HepG2 (cell line): ENCODE measurements around the gene NARF. TPM values are rescaled to one million over a fixed set of nuclear protein-coding genes. Genes with fewer than 3 reads are reported as not detected.

ENCODE experiments used
- ADNP ChIP-seq: sonication (generic); formaldehyde crosslinking; IDR thresholded peaks from 2 replicates; pipeline ENCODE4 v1.4.0; 2020; ENCODE audit warnings: missing genetic modification reagents
- ARNT2 ChIP-seq: sonication (generic); formaldehyde crosslinking; IDR thresholded peaks from 2 replicates; pipeline ENCODE4 v1.8.0; 2022; ENCODE audit warnings: mild to moderate bottlenecking, low read depth, missing genetic modification reagents, moderate library complexity
- ATRX ChIP-seq: sonication (generic); formaldehyde crosslinking; IDR thresholded peaks from 2 replicates; pipeline ENCODE4 v1.4.0; 2020; ENCODE audit warnings: missing genetic modification reagents, borderline replicate concordance
- CREB1 ChIP-seq, 2 experiments: fragments of 450-650 bp in 1 of 2; IDR thresholded peaks; 2 replicates each; pipeline ENCODE4 v1.6.1; 2016 to 2017; ENCODE audit warnings: control low read depth in 1 of 2, mild to moderate bottlenecking in 1 of 2, missing compliant biosample characterization in 1 of 2, missing genetic modification characterization in 1 of 2
- ELF1 ChIP-seq: sonication (generic); formaldehyde crosslinking; IDR thresholded peaks from 2 replicates; pipeline ENCODE4 v1.4.0; 2020; ENCODE audit warnings: missing genetic modification reagents
- EZH2 ChIP-seq: conservative IDR thresholded peaks from 2 replicates; pipeline ENCODE4 v1.6.1; 2012; ENCODE audit warnings: mild to moderate bottlenecking, low read depth, low read length, moderate library complexity
- HOXA7 ChIP-seq: sonication (generic); formaldehyde crosslinking; IDR thresholded peaks from 2 replicates; pipeline ENCODE4 v1.8.1; 2022; ENCODE audit warnings: mild to moderate bottlenecking, missing genetic modification reagents, moderate library complexity
- JDP2 ChIP-seq: sonication (generic); formaldehyde crosslinking; IDR thresholded peaks from 2 replicates; pipeline ENCODE4 v1.8.1; 2022; ENCODE audit warnings: missing genetic modification reagents, borderline replicate concordance
- KDM2A ChIP-seq: sonication (generic); formaldehyde crosslinking; IDR thresholded peaks from 2 replicates; pipeline ENCODE4 v1.4.0; 2020; ENCODE audit warnings: low read depth, missing genetic modification reagents, borderline replicate concordance
- KLF15 ChIP-seq: sonication (generic); formaldehyde crosslinking; IDR thresholded peaks from 2 replicates; pipeline ENCODE4 v1.8.1; 2023; ENCODE audit warnings: borderline replicate concordance, mild to moderate bottlenecking, inconsistent platforms, missing genetic modification reagents, mixed read lengths
- NFYC ChIP-seq: IDR thresholded peaks from 2 replicates; pipeline ENCODE4 v1.6.1; 2016; ENCODE audit warnings: missing genetic modification reagents, missing compliant biosample characterization
- PAX8 ChIP-seq: sonication (generic); formaldehyde crosslinking; IDR thresholded peaks from 2 replicates; pipeline ENCODE4 v1.8.0; 2022; ENCODE audit warnings: mild to moderate bottlenecking, missing genetic modification reagents, borderline replicate concordance
- RFX3 ChIP-seq: IDR thresholded peaks from 2 replicates; pipeline ENCODE4 v1.6.1; 2016; ENCODE audit warnings: missing biosample characterization, missing genetic modification reagents
- RFXANK ChIP-seq: IDR thresholded peaks from 2 replicates; pipeline ENCODE4 v1.6.1; 2016
- SIN3B ChIP-seq: fragments of 150-350 bp; IDR thresholded peaks from 2 replicates; pipeline ENCODE4 v1.6.1; 2014; ENCODE audit warnings: low read length
- SP1 ChIP-seq, 2 experiments: fragments of 450-650 bp in 1 of 2; sonication (generic) in 1 of 2; formaldehyde crosslinking in 1 of 2; IDR thresholded peaks; 2 replicates each; pipeline versions ENCODE4 v1.4.0 to v1.6.1; 2016 to 2020; ENCODE audit warnings: missing genetic modification reagents in 1 of 2
- TCF7L2 ChIP-seq: IDR thresholded peaks from 2 replicates; pipeline ENCODE4 v1.6.1; 2011; ENCODE audit warnings: mild to moderate bottlenecking, low read depth, low read length, moderate library complexity
- XBP1 ChIP-seq: sonication (generic); formaldehyde crosslinking; IDR thresholded peaks from 2 replicates; pipeline ENCODE4 v1.5.0; 2020; ENCODE audit warnings: missing genetic modification reagents
- ZNF121 ChIP-seq: sonication (generic); formaldehyde crosslinking; IDR thresholded peaks from 2 replicates; pipeline ENCODE4 v1.5.0; 2020; ENCODE audit warnings: mild to moderate bottlenecking, missing genetic modification reagents
- ZNF205 ChIP-seq: IDR thresholded peaks from 2 replicates; pipeline ENCODE4 v1.6.1; 2018; ENCODE audit warnings: missing biosample characterization, missing genetic modification reagents
- ZNF331 ChIP-seq: sonication (generic); formaldehyde crosslinking; IDR thresholded peaks from 2 replicates; pipeline ENCODE4 v1.4.0; 2020; ENCODE audit warnings: missing genetic modification reagents
- ZNF552 ChIP-seq: sonication (generic); formaldehyde crosslinking; IDR thresholded peaks from 2 replicates; pipeline ENCODE4 v1.9.0; 2022; ENCODE audit warnings: missing genetic modification reagents, mild to moderate bottlenecking, borderline replicate concordance
- ZNF562 ChIP-seq: sonication (generic); formaldehyde crosslinking; IDR thresholded peaks from 2 replicates; pipeline ENCODE4 v1.8.0; 2022; ENCODE audit warnings: missing genetic modification reagents, borderline replicate concordance
- ZNF619 ChIP-seq: sonication (generic); formaldehyde crosslinking; IDR thresholded peaks from 2 replicates; pipeline ENCODE4 v1.4.0; 2020; ENCODE audit warnings: mild to moderate bottlenecking, missing genetic modification reagents
- ZNF761 ChIP-seq: sonication (generic); formaldehyde crosslinking; conservative IDR thresholded peaks from 2 replicates; pipeline ENCODE4 v1.4.0; 2020; ENCODE audit warnings: mild to moderate bottlenecking, missing genetic modification reagents
- polyA plus RNA-seq, 8 experiments: library from polyadenylated mRNA; depleted of rRNA in 3 of 8; stranded (reverse) in 7 of 8; unstranded in 1 of 8; fragments of >200 nt; fragmentation: Illumina TruSeq in 4 of 8; extraction: Trizol in 4 of 8; gene quantifications; 2 replicates each; pipeline versions ENCODE4 v1.2.1 to v1.2.3, GENCODE V29; 2011 to 2016; ENCODE audit warnings: low read depth in 4 of 8, missing spikeins in 1 of 8, mixed read lengths in 1 of 8; ENCODE audit not compliant: insufficient read depth in 1 of 8
- total RNA-seq, 5 experiments: library from RNA; depleted of rRNA; stranded (reverse); fragments of >200 nt; fragmentation: Illumina TruSeq; extraction: Trizol; gene quantifications; 2 replicates each; pipeline ENCODE4 v1.2.3, GENCODE V29; 2016; ENCODE audit warnings: low read depth in 1 of 5
- TF ChIP-seq, protein P1 (sequence below): sonication (generic); formaldehyde crosslinking; IDR thresholded peaks from 2 replicates; pipeline ENCODE4 v1.5.1; 2020; ENCODE audit warnings: mild to moderate bottlenecking, missing genetic modification reagents, moderate library complexity
- TF ChIP-seq, protein P2 (sequence below): sonication (generic); formaldehyde crosslinking; IDR thresholded peaks from 2 replicates; pipeline ENCODE4 v1.5.1; 2020; ENCODE audit warnings: mild to moderate bottlenecking, missing genetic modification reagents, borderline replicate concordance
- TF ChIP-seq, protein P3 (sequence below): sonication (generic); formaldehyde crosslinking; IDR thresholded peaks from 2 replicates; pipeline ENCODE4 v1.4.0; 2020; ENCODE audit warnings: mild to moderate bottlenecking, low read depth, missing genetic modification reagents
- TF ChIP-seq, protein P4 (sequence below): sonication (generic); formaldehyde crosslinking; IDR thresholded peaks from 2 replicates; pipeline ENCODE4 v1.5.1; 2020; ENCODE audit warnings: missing genetic modification reagents, mild to moderate bottlenecking, borderline replicate concordance

The NARF gene
- total and polyA plus RNA-seq, 2 of the 13 experiments (the other 11 are each of a cell fraction or from before 2014, with no cell fraction given), result 61.1 to 144 TPM

DNA sequence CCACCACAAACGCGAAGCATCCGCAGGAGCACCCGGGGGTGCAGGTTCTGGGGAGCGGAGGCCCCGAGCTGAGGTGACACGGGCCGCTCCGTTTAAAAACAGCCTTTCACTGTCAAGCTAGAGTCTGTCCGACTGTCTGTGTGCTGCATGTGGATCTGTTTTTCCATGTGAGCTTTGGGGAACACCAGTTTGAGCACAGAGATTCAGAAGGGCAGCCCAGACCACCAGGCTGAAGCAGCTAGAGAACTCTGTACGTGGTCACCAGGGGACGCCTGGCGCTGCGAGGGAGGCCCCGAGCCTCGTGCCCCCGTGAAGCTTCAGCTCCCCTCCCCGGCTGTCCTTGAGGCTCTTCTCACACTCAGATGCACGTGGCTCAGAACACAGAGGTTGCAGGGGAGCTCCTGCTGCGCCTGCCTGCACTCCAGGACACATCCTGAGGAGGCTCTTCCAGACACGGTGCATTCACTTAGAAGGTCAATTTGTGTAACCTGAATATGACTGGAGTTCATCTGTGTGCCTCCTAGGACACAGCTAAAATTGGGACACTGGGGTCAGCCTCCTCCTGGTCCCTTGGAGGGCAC is 45.3 kb downstream of the NARF start (continued):
- TF ChIP-seq SP1 (IDR thresholded peaks at IDR 0.05), result no peak
- no peak for TF ChIP-seq SP1 (CRISPR knock-in tag; IDR thresholded peaks at IDR 0.05)
- TF ChIP-seq, protein P1, sequence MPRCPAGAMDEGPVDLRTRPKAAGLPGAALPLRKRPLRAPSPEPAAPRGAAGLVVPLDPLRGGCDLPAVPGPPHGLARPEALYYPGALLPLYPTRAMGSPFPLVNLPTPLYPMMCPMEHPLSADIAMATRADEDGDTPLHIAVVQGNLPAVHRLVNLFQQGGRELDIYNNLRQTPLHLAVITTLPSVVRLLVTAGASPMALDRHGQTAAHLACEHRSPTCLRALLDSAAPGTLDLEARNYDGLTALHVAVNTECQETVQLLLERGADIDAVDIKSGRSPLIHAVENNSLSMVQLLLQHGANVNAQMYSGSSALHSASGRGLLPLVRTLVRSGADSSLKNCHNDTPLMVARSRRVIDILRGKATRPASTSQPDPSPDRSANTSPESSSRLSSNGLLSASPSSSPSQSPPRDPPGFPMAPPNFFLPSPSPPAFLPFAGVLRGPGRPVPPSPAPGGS (CRISPR knock-in tag), result peak; percentile 91
- no peak for TF ChIP-seq XBP1
- no peak for TF ChIP-seq ZNF121 (CRISPR knock-in tag)
- TF ChIP-seq ATRX, result no peak
- no peak for TF ChIP-seq ELF1
- no peak for TF ChIP-seq ZNF619 (CRISPR knock-in tag)
- TF ChIP-seq RFX3 (CRISPR knock-in tag), result no peak
- peak; percentile 77 for TF ChIP-seq ZNF552 (CRISPR knock-in tag)
- 0 out of 2 replicates have a peak, but pooled peaks have one; percentile 35 for TF ChIP-seq NFYC
- peak; percentile 72; the same call in 1 of the 2 replicates for TF ChIP-seq ZNF205 (CRISPR knock-in tag)
- 0 out of 2 replicates have a peak, but pooled peaks have one; percentile 64 for TF ChIP-seq KLF15 (CRISPR knock-in tag)
- TF ChIP-seq, protein P2, sequence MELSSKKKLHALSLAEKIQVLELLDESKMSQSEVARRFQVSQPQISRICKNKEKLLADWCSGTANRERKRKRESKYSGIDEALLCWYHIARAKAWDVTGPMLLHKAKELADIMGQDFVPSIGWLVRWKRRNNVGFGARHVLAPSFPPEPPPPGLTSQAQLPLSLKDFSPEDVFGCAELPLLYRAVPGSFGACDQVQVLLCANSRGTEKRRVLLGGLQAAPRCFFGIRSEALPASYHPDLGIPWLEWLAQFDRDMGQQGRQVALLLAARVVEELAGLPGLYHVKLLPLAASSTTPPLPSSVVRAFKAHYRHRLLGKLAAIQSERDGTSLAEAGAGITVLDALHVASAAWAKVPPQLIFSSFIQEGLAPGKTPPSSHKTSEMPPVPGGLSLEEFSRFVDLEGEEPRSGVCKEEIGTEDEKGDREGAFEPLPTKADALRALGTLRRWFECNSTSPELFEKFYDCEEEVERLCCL (CRISPR knock-in tag), result no peak
- TF ChIP-seq JDP2 (CRISPR knock-in tag), result no peak
- TF ChIP-seq, protein P3, sequence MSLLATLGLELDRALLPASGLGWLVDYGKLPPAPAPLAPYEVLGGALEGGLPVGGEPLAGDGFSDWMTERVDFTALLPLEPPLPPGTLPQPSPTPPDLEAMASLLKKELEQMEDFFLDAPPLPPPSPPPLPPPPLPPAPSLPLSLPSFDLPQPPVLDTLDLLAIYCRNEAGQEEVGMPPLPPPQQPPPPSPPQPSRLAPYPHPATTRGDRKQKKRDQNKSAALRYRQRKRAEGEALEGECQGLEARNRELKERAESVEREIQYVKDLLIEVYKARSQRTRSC (CRISPR knock-in tag), result 0 out of 2 replicates have a peak, but pooled peaks have one; percentile 62
- TF ChIP-seq, protein P4, sequence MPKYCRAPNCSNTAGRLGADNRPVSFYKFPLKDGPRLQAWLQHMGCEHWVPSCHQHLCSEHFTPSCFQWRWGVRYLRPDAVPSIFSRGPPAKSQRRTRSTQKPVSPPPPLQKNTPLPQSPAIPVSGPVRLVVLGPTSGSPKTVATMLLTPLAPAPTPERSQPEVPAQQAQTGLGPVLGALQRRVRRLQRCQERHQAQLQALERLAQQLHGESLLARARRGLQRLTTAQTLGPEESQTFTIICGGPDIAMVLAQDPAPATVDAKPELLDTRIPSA (CRISPR knock-in tag), result no peak
- no peak for TF ChIP-seq ADNP (CRISPR knock-in tag)
- TF ChIP-seq SIN3B, result no peak
- 0 out of 2 replicates have a peak, but pooled peaks have one; percentile 69 for TF ChIP-seq ARNT2
- TF ChIP-seq KDM2A (CRISPR knock-in tag), result peak; percentile 72; the same call in 1 of the 2 replicates
- no peak for TF ChIP-seq TCF7L2
- no peak for TF ChIP-seq RFXANK (CRISPR knock-in tag)
- TF ChIP-seq ZNF761 (CRISPR knock-in tag), result no peak
- no peak for TF ChIP-seq EZH2
- TF ChIP-seq CREB1 (IDR thresholded peaks at IDR 0.05), result no peak
- TF ChIP-seq CREB1 (CRISPR knock-in tag; IDR thresholded peaks at IDR 0.05), result no peak
- TF ChIP-seq PAX8 (CRISPR knock-in tag), result no peak; the same call in 1 of the 2 replicates
- TF ChIP-seq ZNF562 (CRISPR knock-in tag), result no peak
- TF ChIP-seq HOXA7 (CRISPR knock-in tag), result no peak
- peak; percentile 72 for TF ChIP-seq ZNF331
